ENCODE data around the gene PLCL2. TPM values are rescaled to one million over a fixed set of nuclear protein-coding genes. Genes with fewer than 3 reads are reported as not detected.

The PLCL2 gene
- total and polyA plus RNA-seq, 4 donors, result 1.5 to 16.5 (median 9.4) TPM

GRCh38 chr3:17035033-17035432 lies 150.3 kb downstream of the PLCL2 start:
- 77% methylated on average over 5 of the region's 5 CpGs for WGBS

GRCh38 chr3:17035966-17036365 lies 151.2 kb downstream of the PLCL2 start:
- no peak for DNase-seq (ENCODE audit: low spot score)
- H3K9ac ChIP-seq (ENCODE audit: low read depth in 1 of 2, low read length in 2 of 2), result no peak overlapping the region
- no peak overlapping the region for H3K27ac ChIP-seq (ENCODE audit: low read depth in 1 of 2, low read length in 2 of 2)
- peaks cover 0 to 3% (median 0%) of the 10 kb centered on the region in 4 donors for H3K4me1 ChIP-seq (ENCODE audit: control insufficient read depth in 4 of 4, insufficient read depth in 4 of 4, low read length in 3 of 4)
- 95% methylated on average over 6 of the region's 6 CpGs for WGBS
- no peaks in the 10 kb centered on the region for H3K9me3 ChIP-seq (ENCODE audit: control insufficient read depth in 4 of 4, low read length in 3 of 4)
- no peak overlapping the region for H3K4me3 ChIP-seq (ENCODE audit: low read depth in 1 of 3, low read length in 3 of 3)
- no peaks in the 10 kb centered on the region for H3K36me3 ChIP-seq (ENCODE audit: control insufficient read depth in 4 of 4, insufficient read depth in 3 of 4, low read depth in 1 of 4, low read length in 3 of 4)
- no peaks in the 10 kb centered on the region for H3K27me3 ChIP-seq (ENCODE audit: control insufficient read depth in 4 of 4, insufficient read depth in 4 of 4, low read length in 3 of 4)
- TF ChIP-seq GABPA (IDR thresholded peaks at IDR 0.05 in 1 of 2, conservative IDR thresholded peaks at IDR 0.05 in 1 of 2) (no peak), SP1 (IDR thresholded peaks at IDR 0.05) (no peak), TAF1 (conservative IDR thresholded peaks at IDR 0.05) (no peak), CTCF (IDR thresholded peaks at IDR 0.05; ENCODE audit: low read depth, low read length, missing input control) (no peak), RXRA (IDR thresholded peaks at IDR 0.05) (no peak), FOXA1 (IDR thresholded peaks at IDR 0.05) (no peak), RAD21 (IDR thresholded peaks at IDR 0.05) (no peak), ATF3 (IDR thresholded peaks at IDR 0.05) (no peak), FOXA2 (IDR thresholded peaks at IDR 0.05) (no peak), NR2F2 (IDR thresholded peaks at IDR 0.05) (no peak), HNF4A (conservative IDR thresholded peaks at IDR 0.05) (no peak), JUND (IDR thresholded peaks at IDR 0.05) (no peak), EGR1 (IDR thresholded peaks at IDR 0.05; ENCODE audit: low read depth in 2 of 2) (no peak), YY1 (IDR thresholded peaks at IDR 0.05) (no peak), HNF4G (IDR thresholded peaks at IDR 0.05) (no peak)
- TF ChIP-seq, protein P1, sequence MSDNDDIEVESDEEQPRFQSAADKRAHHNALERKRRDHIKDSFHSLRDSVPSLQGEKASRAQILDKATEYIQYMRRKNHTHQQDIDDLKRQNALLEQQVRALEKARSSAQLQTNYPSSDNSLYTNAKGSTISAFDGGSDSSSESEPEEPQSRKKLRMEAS (IDR thresholded peaks at IDR 0.05), result no peak

More at GRCh38 chr3:17035033-17035432, 150.3 kb downstream of the PLCL2 start:
- H3K4me3 ChIP-seq (ENCODE audit: low read depth in 1 of 3, low read length in 3 of 3), result no peak overlapping the region
- no peaks in the 10 kb centered on the region for H3K27me3 ChIP-seq (ENCODE audit: control insufficient read depth in 4 of 4, insufficient read depth in 4 of 4, low read length in 3 of 4)
- no peak overlapping the region for H3K27ac ChIP-seq (ENCODE audit: low read depth in 1 of 2, low read length in 2 of 2)
- no peak for DNase-seq (ENCODE audit: low spot score)
- no peaks in the 10 kb centered on the region for H3K36me3 ChIP-seq (ENCODE audit: control insufficient read depth in 4 of 4, insufficient read depth in 3 of 4, low read depth in 1 of 4, low read length in 3 of 4)
- TF ChIP-seq ATF3 (IDR thresholded peaks at IDR 0.05) (no peak), EGR1 (IDR thresholded peaks at IDR 0.05; ENCODE audit: low read depth in 2 of 2) (no peak), YY1 (IDR thresholded peaks at IDR 0.05) (no peak), SP1 (IDR thresholded peaks at IDR 0.05) (no peak), GABPA (IDR thresholded peaks at IDR 0.05 in 1 of 2, conservative IDR thresholded peaks at IDR 0.05 in 1 of 2) (no peak), REST (IDR thresholded peaks at IDR 0.05) (no peak), RAD21 (IDR thresholded peaks at IDR 0.05) (no peak), HNF4G (IDR thresholded peaks at IDR 0.05) (no peak), TAF1 (conservative IDR thresholded peaks at IDR 0.05) (no peak), JUND (IDR thresholded peaks at IDR 0.05) (no peak), NR2F2 (IDR thresholded peaks at IDR 0.05) (no peak)
- TF ChIP-seq, protein P2, sequence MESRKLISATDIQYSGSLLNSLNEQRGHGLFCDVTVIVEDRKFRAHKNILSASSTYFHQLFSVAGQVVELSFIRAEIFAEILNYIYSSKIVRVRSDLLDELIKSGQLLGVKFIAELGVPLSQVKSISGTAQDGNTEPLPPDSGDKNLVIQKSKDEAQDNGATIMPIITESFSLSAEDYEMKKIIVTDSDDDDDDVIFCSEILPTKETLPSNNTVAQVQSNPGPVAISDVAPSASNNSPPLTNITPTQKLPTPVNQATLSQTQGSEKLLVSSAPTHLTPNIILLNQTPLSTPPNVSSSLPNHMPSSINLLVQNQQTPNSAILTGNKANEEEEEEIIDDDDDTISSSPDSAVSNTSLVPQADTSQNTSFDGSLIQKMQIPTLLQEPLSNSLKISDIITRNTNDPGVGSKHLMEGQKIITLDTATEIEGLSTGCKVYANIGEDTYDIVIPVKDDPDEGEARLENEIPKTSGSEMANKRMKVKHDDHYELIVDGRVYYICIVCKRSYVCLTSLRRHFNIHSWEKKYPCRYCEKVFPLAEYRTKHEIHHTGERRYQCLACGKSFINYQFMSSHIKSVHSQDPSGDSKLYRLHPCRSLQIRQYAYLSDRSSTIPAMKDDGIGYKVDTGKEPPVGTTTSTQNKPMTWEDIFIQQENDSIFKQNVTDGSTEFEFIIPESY (IDR thresholded peaks at IDR 0.05), result no peak
- no peak overlapping the region for H3K9ac ChIP-seq (ENCODE audit: low read depth in 1 of 2, low read length in 2 of 2)
- H3K9me3 ChIP-seq (ENCODE audit: control insufficient read depth in 4 of 4, low read length in 3 of 4), result no peaks in the 10 kb centered on the region
- H3K4me1 ChIP-seq (ENCODE audit: control insufficient read depth in 4 of 4, insufficient read depth in 4 of 4, low read length in 3 of 4), result peaks cover 0 to 10% (median 0%) of the 10 kb centered on the region in 4 donors
